HG02973 (cell line): ENCODE data around the gene STPG2.

ENCODE experiments used
- ATAC-seq: cut with Tn5 transposase; IDR thresholded peaks from one replicate; pipeline ENCODE4 v1.9.1; 2021; ENCODE audit warnings: moderate library complexity; ENCODE audit not compliant: unreplicated experiment

Gene STPG2

GRCh38 chr4:98143001-98143899 is at the start of gene STPG2:
STPG2 (minus strand) TSS chr4:98143476.
- peak; percentile 99 for ATAC-seq

- no peak for ATAC-seq
These were observed 42.0 kb upstream of the STPG2 start for GRCh38 chr4:98185279-98185678.

- ATAC-seq = no peak
These were observed 38.5 kb upstream of the STPG2 start for GRCh38 chr4:98181809-98182208.

- no peak for ATAC-seq
These were observed 36.7 kb upstream of the STPG2 start for GRCh38 chr4:98179951-98180350.

GRCh38 chr4:98176531-98176930 is 33.3 kb upstream of the STPG2 start:
- no peak for ATAC-seq

GRCh38 chr4:98170035-98170434 is 26.8 kb upstream of the STPG2 start:
- no peak for ATAC-seq

- ATAC-seq = no peak
These were observed 23.4 kb upstream of the STPG2 start for GRCh38 chr4:98166731-98167041.

- no peak for ATAC-seq
These were observed 22.9 kb upstream of the STPG2 start for GRCh38 chr4:98166025-98166730.

GRCh38 chr4:98162696-98163095 is 19.4 kb upstream of the STPG2 start:
- ATAC-seq = no peak

GRCh38 chr4:98151145-98151924 is 8.1 kb upstream of the STPG2 start:
- ATAC-seq = no peak

GRCh38 chr4:98150092-98150761 is 7.0 kb upstream of the STPG2 start:
- ATAC-seq = no peak

- ATAC-seq = no peak
These were observed 5.6 kb upstream of the STPG2 start for GRCh38 chr4:98148856-98149255.

- ATAC-seq = no peak
These were observed 17.1 kb downstream of the STPG2 start for GRCh38 chr4:98126141-98126540.

- ATAC-seq = no peak
These were observed 17.7 kb downstream of the STPG2 start for GRCh38 chr4:98125585-98125984.

GRCh38 chr4:98117363-98117762 is 25.9 kb downstream of the STPG2 start:
- no peak for ATAC-seq

GRCh38 chr4:98113012-98113411 is 30.3 kb downstream of the STPG2 start:
- no peak for ATAC-seq

GRCh38 chr4:98110929-98111328 is 32.3 kb downstream of the STPG2 start:
- no peak for ATAC-seq

GRCh38 chr4:98110214-98110613 is 33.1 kb downstream of the STPG2 start:
- ATAC-seq = no peak

- ATAC-seq = no peak
These were observed 40.6 kb downstream of the STPG2 start for GRCh38 chr4:98102660-98103059.

GRCh38 chr4:98101988-98102387 is 41.3 kb downstream of the STPG2 start:
- ATAC-seq = no peak

GRCh38 chr4:98098764-98099163 is 44.5 kb downstream of the STPG2 start:
- ATAC-seq = no peak
